HG03342 (cell line): ENCODE results near the gene KIAA1328.
"Not testable (repeated sequence)": the region's sequence is repeated elsewhere in the genome, so short reads cannot be mapped to it uniquely, and the experiment has no call there.

Source experiments
- ATAC-seq: cut with Tn5 transposase; IDR thresholded peaks from one replicate; pipeline ENCODE4 v1.9.1; 2021; ENCODE audit warnings: mild to moderate bottlenecking, moderate library complexity; ENCODE audit not compliant: unreplicated experiment

The KIAA1328 gene

GRCh38 chr18:36879796-36880195 lies 50.9 kb downstream of the KIAA1328 start:
- ATAC-seq, result not testable (repeated sequence)

- ATAC-seq, result no peak
Measured at GRCh38 chr18:36885981-36886380, 57.1 kb downstream of the KIAA1328 start.

- no peak for ATAC-seq
Measured at GRCh38 chr18:36887114-36887513, 58.2 kb downstream of the KIAA1328 start.

GRCh38 chr18:36887864-36888263 lies 58.9 kb downstream of the KIAA1328 start:
- no peak for ATAC-seq

GRCh38 chr18:36888778-36889177 lies 59.9 kb downstream of the KIAA1328 start:
- no peak for ATAC-seq

- ATAC-seq, result no peak
Measured at GRCh38 chr18:36889321-36889720, 60.4 kb downstream of the KIAA1328 start.

GRCh38 chr18:36889742-36890141 lies 60.8 kb downstream of the KIAA1328 start:
- no peak for ATAC-seq

- ATAC-seq, result no peak
Measured at GRCh38 chr18:36890598-36890997, 61.7 kb downstream of the KIAA1328 start.

- ATAC-seq, result no peak
Measured at GRCh38 chr18:36893227-36893626, 64.3 kb downstream of the KIAA1328 start.

- ATAC-seq, result no peak
Measured at GRCh38 chr18:36895606-36896005, 66.7 kb downstream of the KIAA1328 start.

- no peak for ATAC-seq
Measured at GRCh38 chr18:36897253-36897652, 68.3 kb downstream of the KIAA1328 start.

GRCh38 chr18:36899289-36899688 lies 70.4 kb downstream of the KIAA1328 start:
- ATAC-seq, result no peak

GRCh38 chr18:36900466-36900865 lies 71.5 kb downstream of the KIAA1328 start:
- no peak for ATAC-seq

- no peak for ATAC-seq
Measured at GRCh38 chr18:36901277-36901701, 72.4 kb downstream of the KIAA1328 start.

- no peak for ATAC-seq
Measured at GRCh38 chr18:36903215-36903928, 74.4 kb downstream of the KIAA1328 start.

GRCh38 chr18:36905571-36905970 lies 76.6 kb downstream of the KIAA1328 start:
- ATAC-seq, result no peak

GRCh38 chr18:36909282-36909681 lies 80.4 kb downstream of the KIAA1328 start:
- ATAC-seq, result not testable (repeated sequence)

- no peak for ATAC-seq
Measured at GRCh38 chr18:36912887-36913286, 84.0 kb downstream of the KIAA1328 start.

- ATAC-seq, result no peak
Measured at GRCh38 chr18:36917907-36918306, 89.0 kb downstream of the KIAA1328 start.

GRCh38 chr18:36929601-36930000 lies 100.7 kb downstream of the KIAA1328 start:
- ATAC-seq, result no peak

GRCh38 chr18:36931106-36931505 lies 102.2 kb downstream of the KIAA1328 start:
- ATAC-seq, result no peak

- no peak for ATAC-seq
Measured at GRCh38 chr18:36933552-36933951, 104.6 kb downstream of the KIAA1328 start.

GRCh38 chr18:36934884-36935283 lies 106.0 kb downstream of the KIAA1328 start:
- no peak for ATAC-seq
